ENCODE measurements around the gene SAMD7. TPM values are rescaled to one million over a fixed set of nuclear protein-coding genes. Genes with fewer than 3 reads are reported as not detected.

SAMD7 gene
- total RNA-seq, 2 experiments from 2014 or later: not detected

DNA sequence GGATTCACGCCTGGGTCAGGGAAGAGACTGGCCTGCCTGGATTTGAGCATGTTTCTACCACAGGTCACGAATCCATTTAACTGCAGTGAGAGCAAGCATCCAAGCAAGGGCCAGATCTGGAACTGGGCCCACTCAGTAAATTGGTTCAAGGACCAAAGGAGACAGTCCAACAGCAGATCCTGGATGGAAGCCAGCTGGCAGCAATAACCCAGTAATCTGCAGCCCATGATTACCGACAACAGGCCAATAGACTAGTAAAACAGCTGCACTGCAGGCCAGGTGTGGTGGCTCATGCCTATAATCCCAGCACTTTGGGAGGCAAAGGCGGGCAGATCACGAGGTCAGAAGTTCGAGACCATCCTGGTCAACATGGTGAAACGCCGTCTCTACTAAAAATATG lies 11.8 kb downstream of the SAMD7 start:
- H3K27ac Mint-ChIP-seq: no peak overlapping the region
- H3K4me1 Mint-ChIP-seq (ENCODE audit: low read depth): no peaks in the 10 kb centered on the region
- ChIA-PET POLR2A (no interaction called here), CTCF (no interaction called here)
- H3K36me3 Mint-ChIP-seq: no peaks in the 10 kb centered on the region
- no peak overlapping the region for H3K4me3 Mint-ChIP-seq
- peaks cover 4% of the 10 kb centered on the region for H3K27me3 Mint-ChIP-seq
- no peak for DNase-seq
- no peaks in the 10 kb centered on the region for H3K9me3 Mint-ChIP-seq
- intact Hi-C loops (cut with micrococcal nuclease): no loop called here

DNA sequence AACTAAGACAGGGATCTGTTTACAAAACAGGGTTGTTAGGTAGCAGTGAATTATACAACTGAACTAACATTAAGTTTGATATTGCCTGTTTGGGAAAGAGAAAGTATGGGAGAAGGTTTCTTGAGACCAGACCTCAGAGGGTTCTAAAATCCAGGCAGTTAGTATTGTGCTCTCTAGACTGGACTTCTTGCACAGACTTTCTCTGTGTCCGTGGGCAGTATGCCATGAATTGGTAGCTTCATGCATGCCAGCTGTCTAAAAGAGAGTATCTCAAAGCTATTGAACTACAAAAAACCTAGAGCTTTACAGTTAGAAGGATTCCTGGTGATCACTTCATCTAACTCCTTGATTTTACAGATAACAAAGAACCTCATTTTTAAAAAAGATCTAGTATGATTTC lies 12.5 kb downstream of the SAMD7 start:
- intact Hi-C loops (cut with micrococcal nuclease): no loop called here
- H3K4me1 Mint-ChIP-seq (ENCODE audit: low read depth): no peaks in the 10 kb centered on the region
- ChIA-PET POLR2A (no interaction called here), CTCF (no interaction called here)
- H3K36me3 Mint-ChIP-seq: no peaks in the 10 kb centered on the region
- no peak for DNase-seq
- peaks cover 4% of the 10 kb centered on the region for H3K27me3 Mint-ChIP-seq
- no peak overlapping the region for H3K4me3 Mint-ChIP-seq
- H3K9me3 Mint-ChIP-seq: no peaks in the 10 kb centered on the region
- H3K27ac Mint-ChIP-seq: no peak overlapping the region

DNA sequence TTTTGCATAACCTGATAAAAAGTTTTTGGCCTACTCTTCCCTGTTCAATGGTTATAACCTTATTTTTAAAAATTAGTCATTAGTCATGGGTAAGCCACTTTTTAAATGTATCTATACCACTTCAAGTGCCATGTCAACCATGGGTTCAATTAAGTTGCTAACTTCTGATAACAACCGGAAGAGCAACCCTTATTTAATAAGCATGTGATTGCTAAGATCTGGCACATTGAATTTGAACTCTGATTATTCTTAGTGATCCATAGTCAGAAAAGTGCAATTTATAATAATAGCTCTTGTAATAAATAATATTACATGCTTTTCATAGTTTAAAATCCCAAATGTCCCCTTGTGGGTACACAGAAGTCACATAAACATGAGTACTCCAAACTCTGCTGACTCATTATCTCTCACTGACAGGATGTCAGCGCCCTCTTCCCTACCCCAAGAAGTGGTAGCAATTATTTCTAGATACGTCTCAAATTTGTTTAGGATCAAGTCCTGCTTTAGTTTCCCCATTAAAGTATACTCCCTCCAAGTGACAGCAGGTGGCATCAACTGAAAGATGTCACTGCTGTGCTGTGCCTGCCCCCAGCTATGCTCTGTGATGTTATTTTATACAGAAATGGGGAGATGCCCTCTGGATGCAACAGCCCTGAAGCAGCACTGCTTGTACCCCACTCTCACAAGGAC lies 18.6 kb downstream of the SAMD7 start:
- no peaks in the 10 kb centered on the region for H3K4me1 Mint-ChIP-seq (ENCODE audit: low read depth)
- intact Hi-C loops (cut with micrococcal nuclease): no loop called here
- POLR2A ChIA-PET: no interaction called here
- no peak overlapping the region for H3K4me3 Mint-ChIP-seq
- no peaks in the 10 kb centered on the region for H3K36me3 Mint-ChIP-seq
- H3K27me3 Mint-ChIP-seq: no peaks in the 10 kb centered on the region
- DNase-seq: no peak
- H3K27ac Mint-ChIP-seq: no peak overlapping the region
- CTCF ChIA-PET: no interaction called here
- no peaks in the 10 kb centered on the region for H3K9me3 Mint-ChIP-seq

- CTCF ChIA-PET: no interaction called here
These were observed 19.5 kb downstream of the SAMD7 start for GRCh38 chr3:169930843-169931242.

GRCh38 chr3:169931747-169932520 lies 20.6 kb downstream of the SAMD7 start:
- Mint-ChIP-seq H3K27ac (no peak overlapping the region), H3K4me1 (ENCODE audit: low read depth) (no peaks in the 10 kb centered on the region), H3K27me3 (peaks cover 5% of the 10 kb centered on the region), H3K9me3 (no peaks in the 10 kb centered on the region), H3K4me3 (no peak overlapping the region), H3K36me3 (no peaks in the 10 kb centered on the region)
- ChIA-PET POLR2A (no interaction called here), CTCF (no interaction called here)
- intact Hi-C loops (cut with micrococcal nuclease): no loop called here
- no peak for DNase-seq

More at GRCh38 chr3:169930843-169931242, 19.5 kb downstream of the SAMD7 start:
- H3K27ac Mint-ChIP-seq: no peak overlapping the region
- no peaks in the 10 kb centered on the region for H3K36me3 Mint-ChIP-seq
- POLR2A ChIA-PET: no interaction called here
- no peak overlapping the region for H3K4me3 Mint-ChIP-seq
- no peaks in the 10 kb centered on the region for H3K9me3 Mint-ChIP-seq
- no peaks in the 10 kb centered on the region for H3K4me1 Mint-ChIP-seq (ENCODE audit: low read depth)
- no peak for DNase-seq
- H3K27me3 Mint-ChIP-seq: peaks cover 3% of the 10 kb centered on the region
- intact Hi-C loops (cut with micrococcal nuclease): no loop called here

DNA sequence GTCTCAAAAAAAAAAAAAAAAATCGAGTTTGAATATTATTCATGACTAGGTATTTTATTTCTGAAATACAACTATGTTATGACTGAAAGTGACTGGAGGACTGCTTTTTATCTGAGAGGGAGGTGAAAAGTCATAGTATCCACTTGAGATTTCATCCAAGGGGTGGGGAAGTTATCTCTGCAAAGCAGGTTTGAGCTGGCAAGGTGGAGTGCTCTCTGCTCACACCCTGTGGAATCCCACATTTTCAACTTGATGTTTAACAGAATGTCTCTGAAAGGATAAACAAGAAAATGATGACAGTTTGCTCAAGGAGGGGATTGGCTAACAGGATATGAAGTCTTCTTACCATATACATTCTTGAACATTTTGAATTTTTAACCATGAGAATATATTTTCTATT lies 27.9 kb downstream of the SAMD7 start:
- Mint-ChIP-seq H3K36me3 (no peaks in the 10 kb centered on the region), H3K4me3 (no peak overlapping the region), H3K27me3 (peaks cover 15% of the 10 kb centered on the region), H3K9me3 (no peaks in the 10 kb centered on the region), H3K4me1 (ENCODE audit: low read depth) (peaks cover 6% of the 10 kb centered on the region), H3K27ac (no peak overlapping the region)
- intact Hi-C loops (cut with micrococcal nuclease): no loop called here
- CTCF ChIA-PET: no interaction called here
- POLR2A ChIA-PET: no interaction called here
- no peak for DNase-seq

GRCh38 chr3:169939751-169940150 lies 28.4 kb downstream of the SAMD7 start:
- peaks cover 6% of the 10 kb centered on the region for H3K4me1 Mint-ChIP-seq (ENCODE audit: low read depth)
- no peaks in the 10 kb centered on the region for H3K9me3 Mint-ChIP-seq
- no peak overlapping the region for H3K27ac Mint-ChIP-seq
- ChIA-PET CTCF (no interaction called here), POLR2A (no interaction called here)
- no peak overlapping the region for H3K4me3 Mint-ChIP-seq
- H3K36me3 Mint-ChIP-seq: no peaks in the 10 kb centered on the region
- DNase-seq: no peak
- intact Hi-C loops (cut with micrococcal nuclease): no loop called here
- peaks cover 15% of the 10 kb centered on the region for H3K27me3 Mint-ChIP-seq

GRCh38 chr3:169940470-169941181 lies 29.3 kb downstream of the SAMD7 start:
- H3K27me3 Mint-ChIP-seq: peaks cover 15% of the 10 kb centered on the region
- POLR2A ChIA-PET: no interaction called here
- no peak overlapping the region for H3K4me3 Mint-ChIP-seq
- CTCF ChIA-PET: no interaction called here
- DNase-seq: no peak
- no peaks in the 10 kb centered on the region for H3K9me3 Mint-ChIP-seq
- no peaks in the 10 kb centered on the region for H3K36me3 Mint-ChIP-seq
- intact Hi-C loops (cut with micrococcal nuclease): no loop called here
- H3K27ac Mint-ChIP-seq: no peak overlapping the region
- H3K4me1 Mint-ChIP-seq (ENCODE audit: low read depth): peaks cover 11% of the 10 kb centered on the region

GRCh38 chr3:169945313-169945712 lies 33.9 kb downstream of the SAMD7 start:
- DNase-seq: peak; percentile 67
- Mint-ChIP-seq H3K27ac (no peak overlapping the region), H3K36me3 (no peaks in the 10 kb centered on the region), H3K4me1 (ENCODE audit: low read depth) (peaks cover 12% of the 10 kb centered on the region), H3K27me3 (peaks cover 3% of the 10 kb centered on the region), H3K4me3 (no peak overlapping the region), H3K9me3 (no peaks in the 10 kb centered on the region)
- POLR2A ChIA-PET: no interaction called here
- intact Hi-C loops (cut with micrococcal nuclease): no loop called here
- CTCF ChIA-PET: no interaction called here

GRCh38 chr3:169946336-169946735 lies 35.0 kb downstream of the SAMD7 start:
- ChIA-PET POLR2A (no interaction called here), CTCF (interaction anchor here (0.6 kb wide), 1 partner anchor 114 kb away, joined by 3 read pairs; no protein-coding TSS in a partner anchor)
- Mint-ChIP-seq H3K27me3 (peaks cover 3% of the 10 kb centered on the region), H3K4me3 (no peak overlapping the region), H3K36me3 (no peaks in the 10 kb centered on the region), H3K9me3 (no peaks in the 10 kb centered on the region), H3K4me1 (ENCODE audit: low read depth) (peaks cover 7% of the 10 kb centered on the region), H3K27ac (no peak overlapping the region)
- no peak for DNase-seq
- intact Hi-C loops (cut with micrococcal nuclease): no loop called here

DNA sequence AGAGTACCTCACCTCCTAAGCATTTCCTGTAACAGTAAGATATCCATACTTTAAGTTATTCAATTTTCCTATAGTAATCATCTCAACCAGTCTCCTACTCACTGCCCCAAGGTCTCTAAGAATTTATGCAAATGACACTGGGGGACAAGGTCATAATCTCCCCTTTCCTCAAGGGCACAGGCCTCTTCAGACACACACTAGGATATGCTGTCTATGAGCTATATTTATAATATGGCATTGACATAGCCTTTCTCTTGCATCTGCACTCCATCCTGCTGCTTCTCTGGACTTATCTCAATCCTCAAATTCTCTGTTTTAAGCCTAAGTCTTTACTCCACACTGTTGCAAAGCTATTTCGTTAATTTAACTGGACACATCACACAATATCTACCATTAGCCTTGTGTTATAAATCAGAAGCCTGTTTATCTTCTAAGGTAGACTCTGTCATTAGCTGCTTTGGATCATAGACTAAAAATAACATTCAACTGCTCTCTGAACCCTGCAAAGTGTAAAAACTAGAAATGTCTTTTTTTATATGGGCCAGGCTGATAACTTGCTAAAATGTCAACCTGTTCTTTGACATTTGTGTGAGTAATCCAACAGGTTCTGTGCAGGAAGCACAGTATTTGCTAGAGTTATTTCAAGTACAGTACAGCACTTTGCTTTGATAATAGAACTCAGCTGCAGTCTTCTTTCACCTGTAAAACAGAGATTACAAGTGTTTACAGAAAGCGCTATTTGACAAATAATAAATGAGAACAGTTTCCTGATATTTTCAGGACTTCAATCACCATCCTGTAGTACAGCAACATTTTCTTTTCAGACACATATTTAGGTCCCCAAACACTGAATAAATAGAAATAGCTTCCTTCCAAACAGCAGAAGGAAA lies 37.4 kb downstream of the SAMD7 start:
- ChIA-PET POLR2A (no interaction called here), CTCF (interaction anchor here (1.0 to 1.2 kb wide), 2 partner anchors 18 to 185 kb away, joined by 3 read pairs; no protein-coding TSS in a partner anchor)
- H3K9me3 Mint-ChIP-seq: no peaks in the 10 kb centered on the region
- no peak for DNase-seq
- no peak overlapping the region for H3K4me3 Mint-ChIP-seq
- no peaks in the 10 kb centered on the region for H3K36me3 Mint-ChIP-seq
- H3K27me3 Mint-ChIP-seq: no peaks in the 10 kb centered on the region
- H3K27ac Mint-ChIP-seq: no peak overlapping the region
- H3K4me1 Mint-ChIP-seq (ENCODE audit: low read depth): peaks cover 10% of the 10 kb centered on the region
- intact Hi-C loops (cut with micrococcal nuclease): no loop called here

DNA sequence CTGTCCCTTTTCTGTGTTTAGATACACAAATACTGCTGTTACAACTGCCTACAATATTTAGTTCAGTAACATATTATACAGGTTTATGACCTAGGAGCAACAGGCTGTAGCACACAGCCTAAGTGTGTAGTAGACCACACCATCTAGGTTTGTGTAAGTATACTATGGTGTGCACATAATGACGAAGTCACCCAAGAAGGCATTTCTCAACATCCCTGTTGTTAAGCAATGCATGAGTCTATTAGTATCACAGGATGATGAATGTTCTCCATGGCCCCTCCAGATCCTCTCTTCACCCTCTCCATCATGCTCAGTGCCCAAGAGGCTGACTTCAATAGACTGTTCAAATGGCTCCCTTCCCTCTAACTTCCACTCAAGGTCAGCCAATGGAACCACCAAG lies 40.7 kb downstream of the SAMD7 start:
- no peak for DNase-seq
- ChIA-PET POLR2A (no interaction called here), CTCF (no interaction called here)
- H3K36me3 Mint-ChIP-seq: no peaks in the 10 kb centered on the region
- H3K27ac Mint-ChIP-seq: no peak overlapping the region
- H3K9me3 Mint-ChIP-seq: no peaks in the 10 kb centered on the region
- no peak overlapping the region for H3K4me3 Mint-ChIP-seq
- H3K4me1 Mint-ChIP-seq (ENCODE audit: low read depth): peaks cover 10% of the 10 kb centered on the region
- intact Hi-C loops (cut with micrococcal nuclease): no loop called here
- H3K27me3 Mint-ChIP-seq: peaks cover 7% of the 10 kb centered on the region

All from activated CD4-positive, alpha-beta memory T cell treated with anti-CD3 and anti-CD28 coated beads for 36 hours (primary cell).